GM18858 (cell line): ENCODE results near the gene PTMS.

ENCODE experiments used
- ATAC-seq: cut with Tn5 transposase; IDR thresholded peaks from one replicate; pipeline ENCODE4 v1.9.1; 2021; ENCODE audit not compliant: unreplicated experiment

The PTMS gene

GRCh38 chr12:6787309-6787708 lies 21.1 kb downstream of the PTMS start:
- ATAC-seq, result no peak

- ATAC-seq, result no peak
Measured at GRCh38 chr12:6788972-6789924, 23.1 kb downstream of the PTMS start, which contains the start of gene CD4. Gene CD4 (plus strand): TSS chr12:6789528. CDS start chr12:6800139, 10,611 bp downstream.

GRCh38 chr12:6790496-6791150 lies 24.5 kb downstream of the PTMS start:
- ATAC-seq, result no peak

GRCh38 chr12:6791931-6792520 lies 25.9 kb downstream of the PTMS start:
- ATAC-seq, result no peak

- no peak for ATAC-seq
Measured at GRCh38 chr12:6792522-6793201, 26.5 kb downstream of the PTMS start.

- ATAC-seq, result no peak
Measured at GRCh38 chr12:6795088-6795487, 28.9 kb downstream of the PTMS start.

GRCh38 chr12:6796576-6796975 lies 30.4 kb downstream of the PTMS start:
- no peak for ATAC-seq

- ATAC-seq, result no peak
Measured at GRCh38 chr12:6799147-6799546, 33.0 kb downstream of the PTMS start.

GRCh38 chr12:6807170-6807569 lies 41.0 kb downstream of the PTMS start:
- ATAC-seq, result no peak

- ATAC-seq, result no peak
Measured at GRCh38 chr12:6809056-6809455, 42.9 kb downstream of the PTMS start.

- ATAC-seq, result no peak
Measured at GRCh38 chr12:6810758-6811157, 44.6 kb downstream of the PTMS start.

- no peak for ATAC-seq
Measured at GRCh38 chr12:6813363-6813762, 47.2 kb downstream of the PTMS start.

GRCh38 chr12:6816598-6816997 lies 50.4 kb downstream of the PTMS start:
- ATAC-seq, result no peak

- no peak for ATAC-seq
Measured at GRCh38 chr12:6817098-6817497, 50.9 kb downstream of the PTMS start.

GRCh38 chr12:6817662-6818157 lies 51.5 kb downstream of the PTMS start:
- no peak for ATAC-seq

GRCh38 chr12:6818222-6818621 lies 52.1 kb downstream of the PTMS start:
- ATAC-seq, result no peak

- no peak for ATAC-seq
Measured at GRCh38 chr12:6818645-6819044, 52.5 kb downstream of the PTMS start.

GRCh38 chr12:6819106-6820030 lies 53.2 kb downstream of the PTMS start:
- ATAC-seq, result no peak

GRCh38 chr12:6820166-6820565 lies 54.0 kb downstream of the PTMS start:
- ATAC-seq, result no peak
